Measurements from ENCODE around the gene AHDC1. TPM values are rescaled to one million over a fixed set of nuclear protein-coding genes. Genes with fewer than 3 reads are reported as not detected.
A peak's percentile ranks its signal among the peaks of the same experiment; 100 is the strongest.

Gene AHDC1
- total and polyA plus RNA-seq, 2 experiments from 2014 or later, result 13.3 to 14.4 TPM

DNA sequence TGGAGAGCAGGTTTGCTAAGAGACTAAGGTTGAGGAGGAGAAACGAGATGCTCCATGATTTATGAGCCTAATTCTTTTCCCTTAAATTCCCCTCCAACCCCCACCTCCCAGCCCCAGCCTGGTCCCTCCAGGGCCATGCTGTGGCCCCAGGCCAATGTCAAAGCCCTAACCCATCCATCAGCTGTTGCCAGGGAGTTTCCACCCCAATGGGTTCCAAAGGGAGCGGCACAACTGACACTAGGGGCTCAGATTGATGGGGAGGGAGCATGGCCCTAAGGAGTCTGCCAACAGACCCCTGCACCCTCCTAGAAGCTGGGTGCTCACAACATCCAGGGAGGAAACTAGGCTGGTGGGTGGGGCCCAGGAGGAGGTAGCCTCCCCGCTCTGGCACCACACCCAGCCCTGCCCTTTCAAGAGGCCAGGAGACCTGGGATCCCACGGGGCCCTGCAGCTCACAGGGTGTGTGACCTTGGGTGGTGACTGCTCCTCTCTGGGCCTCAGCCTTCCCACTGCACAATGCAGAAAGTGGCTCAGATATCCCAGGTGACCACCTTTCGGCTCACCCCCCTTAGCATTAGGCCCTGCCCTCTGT is 12.9 kb downstream of the AHDC1 start:
- H3K27me3 ChIP-seq, result no peaks in the 10 kb centered on the region
- peaks cover 69% of the 10 kb centered on the region for H3K4me1 ChIP-seq (ENCODE audit: insufficient read depth)
- TF ChIP-seq EZH2phosphoT487 (IDR thresholded peaks at IDR 0.05; ENCODE audit: low read depth, severe bottlenecking, unreplicated experiment) (no peak), EZH2 (IDR thresholded peaks at IDR 0.05; ENCODE audit: borderline replicate concordance) (no peak)
- TF ChIP-seq, protein P1, sequence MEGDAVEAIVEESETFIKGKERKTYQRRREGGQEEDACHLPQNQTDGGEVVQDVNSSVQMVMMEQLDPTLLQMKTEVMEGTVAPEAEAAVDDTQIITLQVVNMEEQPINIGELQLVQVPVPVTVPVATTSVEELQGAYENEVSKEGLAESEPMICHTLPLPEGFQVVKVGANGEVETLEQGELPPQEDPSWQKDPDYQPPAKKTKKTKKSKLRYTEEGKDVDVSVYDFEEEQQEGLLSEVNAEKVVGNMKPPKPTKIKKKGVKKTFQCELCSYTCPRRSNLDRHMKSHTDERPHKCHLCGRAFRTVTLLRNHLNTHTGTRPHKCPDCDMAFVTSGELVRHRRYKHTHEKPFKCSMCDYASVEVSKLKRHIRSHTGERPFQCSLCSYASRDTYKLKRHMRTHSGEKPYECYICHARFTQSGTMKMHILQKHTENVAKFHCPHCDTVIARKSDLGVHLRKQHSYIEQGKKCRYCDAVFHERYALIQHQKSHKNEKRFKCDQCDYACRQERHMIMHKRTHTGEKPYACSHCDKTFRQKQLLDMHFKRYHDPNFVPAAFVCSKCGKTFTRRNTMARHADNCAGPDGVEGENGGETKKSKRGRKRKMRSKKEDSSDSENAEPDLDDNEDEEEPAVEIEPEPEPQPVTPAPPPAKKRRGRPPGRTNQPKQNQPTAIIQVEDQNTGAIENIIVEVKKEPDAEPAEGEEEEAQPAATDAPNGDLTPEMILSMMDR (IDR thresholded peaks at IDR 0.05; ENCODE audit: poor library complexity), result no peak
- peak overlapping the region; percentile 75 for H3K27ac ChIP-seq
- H2AFZ ChIP-seq, result no peak overlapping the region
- no peaks in the 10 kb centered on the region for H3K36me3 ChIP-seq (replicated peaks; ENCODE audit: insufficient read depth, low read depth)
- H3K79me2 ChIP-seq, result peaks cover 100% of the 10 kb centered on the region
- H3K9me3 ChIP-seq (ENCODE audit: low read depth), result no peaks in the 10 kb centered on the region
- no peak for DNase-seq (ENCODE audit: low spot score)
- peaks cover 99% of the 10 kb centered on the region for H4K20me1 ChIP-seq (ENCODE audit: insufficient read depth, poor library complexity, severe bottlenecking)
- H3K9me2 ChIP-seq (replicated peaks; ENCODE audit: insufficient read depth), result no peaks in the 10 kb centered on the region
- no peak overlapping the region for H3K4me3 ChIP-seq
- 78% methylated on average over 5 of the region's 5 CpGs for WGBS (ENCODE audit: low lambda C conversion rate, missing lambda C conversion rate)
- H3K4me2 ChIP-seq, result peak overlapping the region; percentile 46

DNA sequence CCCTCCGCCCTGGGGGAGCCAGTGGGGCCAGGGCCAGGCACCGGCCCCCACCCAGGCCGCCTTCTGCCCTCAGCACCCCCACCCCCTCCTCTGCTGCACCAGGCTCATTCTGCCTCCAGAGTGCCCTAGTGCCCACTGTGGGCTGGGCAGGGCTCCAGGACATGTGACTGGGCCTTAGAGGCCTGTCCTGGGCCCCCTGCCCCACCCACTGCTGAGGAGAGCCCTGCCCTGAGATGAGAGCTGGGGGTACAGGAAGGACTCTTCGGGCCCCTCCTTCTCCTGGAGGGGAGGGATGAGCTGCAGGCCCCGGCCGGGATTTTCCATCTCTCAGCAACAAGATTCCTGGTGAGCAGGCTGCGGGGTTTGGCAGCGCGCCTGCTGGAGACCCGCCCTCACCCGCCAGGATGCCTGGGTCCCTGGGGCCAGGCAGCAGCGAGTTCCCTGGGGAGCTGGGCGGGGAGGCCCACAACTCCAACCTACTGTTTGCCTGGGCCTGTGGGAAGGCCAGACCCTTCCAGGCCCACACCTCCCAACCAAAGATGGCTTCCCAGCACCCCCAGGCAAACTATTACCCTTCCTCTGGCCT is 14.0 kb downstream of the AHDC1 start:
- peaks cover 100% of the 10 kb centered on the region for H3K79me2 ChIP-seq
- H3K4me2 ChIP-seq, result peak overlapping the region; percentile 55
- peaks cover 59% of the 10 kb centered on the region for H3K4me1 ChIP-seq (ENCODE audit: insufficient read depth)
- H3K27me3 ChIP-seq, result no peaks in the 10 kb centered on the region
- no peak overlapping the region for H3K4me3 ChIP-seq
- no peaks in the 10 kb centered on the region for H3K36me3 ChIP-seq (replicated peaks; ENCODE audit: insufficient read depth, low read depth)
- no peaks in the 10 kb centered on the region for H3K9me2 ChIP-seq (replicated peaks; ENCODE audit: insufficient read depth)
- peak overlapping the region; percentile 75 for H3K27ac ChIP-seq
- peak; percentile 77 for DNase-seq (ENCODE audit: low spot score)
- H4K20me1 ChIP-seq (ENCODE audit: insufficient read depth, poor library complexity, severe bottlenecking), result peaks cover 98% of the 10 kb centered on the region
- WGBS (ENCODE audit: low lambda C conversion rate, missing lambda C conversion rate), result 47% methylated on average over 11 of the region's 13 CpGs
- TF ChIP-seq EZH2 (IDR thresholded peaks at IDR 0.05; ENCODE audit: borderline replicate concordance) (no peak), EZH2phosphoT487 (IDR thresholded peaks at IDR 0.05; ENCODE audit: low read depth, severe bottlenecking, unreplicated experiment) (no peak)
- TF ChIP-seq, protein P1 (IDR thresholded peaks at IDR 0.05; ENCODE audit: poor library complexity), result no peak
- no peaks in the 10 kb centered on the region for H3K9me3 ChIP-seq (ENCODE audit: low read depth)
- no peak overlapping the region for H2AFZ ChIP-seq

DNA sequence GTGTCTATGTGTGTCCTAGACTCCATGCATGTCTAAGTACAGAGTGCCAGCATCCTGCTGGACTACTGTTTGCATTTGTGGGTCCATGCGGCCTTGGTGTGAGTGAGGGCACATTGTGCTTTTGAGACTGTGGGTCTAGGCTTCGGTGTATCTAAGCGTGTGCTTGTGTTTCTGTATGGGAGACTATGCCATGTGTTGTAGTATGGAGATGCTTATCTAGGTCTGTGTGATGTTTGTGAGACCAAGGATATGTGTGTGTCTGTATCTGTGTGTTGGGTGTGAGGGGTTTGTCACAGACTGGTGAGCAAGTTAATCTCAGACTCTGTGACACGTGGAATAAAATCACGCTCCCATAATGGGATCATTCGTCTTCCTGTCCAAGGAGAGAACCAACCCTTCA is 14.5 kb downstream of the AHDC1 start:
- H3K9me2 ChIP-seq (replicated peaks; ENCODE audit: insufficient read depth), result no peaks in the 10 kb centered on the region
- H3K36me3 ChIP-seq (replicated peaks; ENCODE audit: insufficient read depth, low read depth), result no peaks in the 10 kb centered on the region
- DNase-seq (ENCODE audit: low spot score), result no peak
- H3K4me2 ChIP-seq, result peak overlapping the region; percentile 55
- peaks cover 98% of the 10 kb centered on the region for H4K20me1 ChIP-seq (ENCODE audit: insufficient read depth, poor library complexity, severe bottlenecking)
- H3K27ac ChIP-seq, result peak overlapping the region; percentile 75
- H3K4me1 ChIP-seq (ENCODE audit: insufficient read depth), result peaks cover 54% of the 10 kb centered on the region
- peaks cover 100% of the 10 kb centered on the region for H3K79me2 ChIP-seq
- TF ChIP-seq EZH2 (IDR thresholded peaks at IDR 0.05; ENCODE audit: borderline replicate concordance), result no peak
- TF ChIP-seq EZH2phosphoT487 (IDR thresholded peaks at IDR 0.05; ENCODE audit: low read depth, severe bottlenecking, unreplicated experiment), result no peak
- TF ChIP-seq, protein P1 (IDR thresholded peaks at IDR 0.05; ENCODE audit: poor library complexity), result no peak
- 89% methylated on average over 6 of the region's 6 CpGs for WGBS (ENCODE audit: low lambda C conversion rate, missing lambda C conversion rate)
- no peak overlapping the region for H3K4me3 ChIP-seq
- no peaks in the 10 kb centered on the region for H3K9me3 ChIP-seq (ENCODE audit: low read depth)
- no peaks in the 10 kb centered on the region for H3K27me3 ChIP-seq
- no peak overlapping the region for H2AFZ ChIP-seq
